Nephron progenitor cell (in vitro differentiated cells): ENCODE data around the gene HOXC5.
"Not testable (repeated sequence)": the region's sequence is repeated elsewhere in the genome, so short reads cannot be mapped to it uniquely, and the experiment has no call there.

Source experiments
- DNase-seq: peaks from one replicate; pipeline ENCODE4 v3.0.0; 2021
- H3K27ac Mint-ChIP-seq: 2 replicates; pipeline ENCODE4 v1.8.0; 2021; ENCODE audit warnings: mild to moderate bottlenecking, moderate library complexity, mixed read lengths
- H3K27me3 Mint-ChIP-seq: 2 replicates; pipeline ENCODE4 v1.8.0; 2021; ENCODE audit warnings: mild to moderate bottlenecking, low read depth, mixed read lengths; ENCODE audit not compliant: poor library complexity
- H3K36me3 Mint-ChIP-seq: 2 replicates; pipeline ENCODE4 v1.8.0; 2021; ENCODE audit warnings: low read depth, mixed read lengths
- H3K4me1 Mint-ChIP-seq: 2 replicates; pipeline ENCODE4 v1.8.0; 2021; ENCODE audit warnings: mixed read lengths
- H3K4me3 Mint-ChIP-seq: 2 replicates; pipeline ENCODE4 v1.8.0; 2021; ENCODE audit warnings: mild to moderate bottlenecking, moderate library complexity, mixed read lengths
- H3K9me3 Mint-ChIP-seq: 2 replicates; pipeline ENCODE4 v1.8.0; 2021; ENCODE audit warnings: mild to moderate bottlenecking, moderate library complexity, mixed read lengths
- CTCF ChIP-seq: fragments of 200-600 bp; sonication (generic); IDR thresholded peaks from 2 replicates; pipeline ENCODE4 v1.5.0; 2021; ENCODE audit warnings: antibody characterized with exemption

Gene HOXC5

GRCh38 chr12:54068418-54069070 is 35.7 kb downstream of the HOXC5 start:
- Mint-ChIP-seq H3K27ac (no peak overlapping the region), H3K4me1 (peaks cover 27% of the 10 kb centered on the region), H3K9me3 (no peaks in the 10 kb centered on the region), H3K27me3 (peaks cover 3% of the 10 kb centered on the region), H3K36me3 (peaks cover 54% of the 10 kb centered on the region), H3K4me3 (no peak overlapping the region)
- DNase-seq, result no peak
- TF ChIP-seq CTCF, result no peak

GRCh38 chr12:54071942-54072341 is 39.1 kb downstream of the HOXC5 start:
- Mint-ChIP-seq H3K9me3 (no peaks in the 10 kb centered on the region), H3K4me3 (no peak overlapping the region), H3K36me3 (peaks cover 46% of the 10 kb centered on the region), H3K27ac (no peak overlapping the region), H3K4me1 (peaks cover 58% of the 10 kb centered on the region), H3K27me3 (peaks cover 6% of the 10 kb centered on the region)
- DNase-seq, result no peak
- no peak for TF ChIP-seq CTCF

- H3K4me3 Mint-ChIP-seq, result no peak overlapping the region
- H3K27ac Mint-ChIP-seq, result peak overlapping the region; percentile 49
- H3K9me3 Mint-ChIP-seq, result no peaks in the 10 kb centered on the region
- H3K27me3 Mint-ChIP-seq, result peaks cover 2% of the 10 kb centered on the region
- H3K4me1 Mint-ChIP-seq, result peaks cover 71% of the 10 kb centered on the region
- peaks cover 30% of the 10 kb centered on the region for H3K36me3 Mint-ChIP-seq
- DNase-seq, result no peak
- no peak for TF ChIP-seq CTCF
Measured at GRCh38 chr12:54074308-54074707, 41.5 kb downstream of the HOXC5 start.

GRCh38 chr12:54075409-54075808 is 42.6 kb downstream of the HOXC5 start:
- no peak for TF ChIP-seq CTCF
- Mint-ChIP-seq H3K27me3 (peaks cover 2% of the 10 kb centered on the region), H3K9me3 (no peaks in the 10 kb centered on the region), H3K4me3 (no peak overlapping the region), H3K27ac (no peak overlapping the region), H3K4me1 (peaks cover 82% of the 10 kb centered on the region), H3K36me3 (peaks cover 23% of the 10 kb centered on the region)
- DNase-seq, result no peak

GRCh38 chr12:54075974-54076373 is 43.1 kb downstream of the HOXC5 start:
- Mint-ChIP-seq H3K27me3 (peaks cover 2% of the 10 kb centered on the region), H3K27ac (no peak overlapping the region), H3K4me1 (peaks cover 84% of the 10 kb centered on the region), H3K36me3 (peaks cover 18% of the 10 kb centered on the region), H3K4me3 (no peak overlapping the region), H3K9me3 (no peaks in the 10 kb centered on the region)
- no peak for TF ChIP-seq CTCF
- DNase-seq, result no peak

- not testable (repeated sequence) for H3K9me3 Mint-ChIP-seq, DNase-seq, H3K27me3 Mint-ChIP-seq
- H3K4me1 Mint-ChIP-seq, result peaks cover 91% of the 10 kb centered on the region
- peak overlapping the region; percentile 88 for H3K27ac Mint-ChIP-seq
- H3K36me3 Mint-ChIP-seq, result peaks cover 16% of the 10 kb centered on the region
- peak overlapping the region; percentile 92 for H3K4me3 Mint-ChIP-seq
Measured at GRCh38 chr12:54077843-54078242, 45.0 kb downstream of the HOXC5 start.

GRCh38 chr12:54079115-54079514 is 46.3 kb downstream of the HOXC5 start:
- DNase-seq, H3K36me3 Mint-ChIP-seq, H3K27me3 Mint-ChIP-seq, H3K9me3 Mint-ChIP-seq: not testable (repeated sequence)
- Mint-ChIP-seq H3K4me3 (peak overlapping the region; percentile 92), H3K27ac (peak overlapping the region; percentile 99), H3K4me1 (peaks cover 96% of the 10 kb centered on the region)

- DNase-seq, H3K36me3 Mint-ChIP-seq, H3K9me3 Mint-ChIP-seq, H3K27me3 Mint-ChIP-seq: not testable (repeated sequence)
- peak overlapping the region; percentile 100 for H3K27ac Mint-ChIP-seq
- H3K4me3 Mint-ChIP-seq, result peak overlapping the region; percentile 92
- peaks cover 96% of the 10 kb centered on the region for H3K4me1 Mint-ChIP-seq
Measured at GRCh38 chr12:54080008-54080924, 47.4 kb downstream of the HOXC5 start.

GRCh38 chr12:54081053-54081514 is 48.2 kb downstream of the HOXC5 start:
- H3K27me3 Mint-ChIP-seq, H3K9me3 Mint-ChIP-seq, H3K36me3 Mint-ChIP-seq: not testable (repeated sequence)
- Mint-ChIP-seq H3K4me1 (peaks cover 96% of the 10 kb centered on the region), H3K27ac (peak overlapping the region; percentile 100), H3K4me3 (peak overlapping the region; percentile 92)
- peak; percentile 38 for DNase-seq
